Medulla oblongata (tissue), 1 donor: ENCODE measurements around the gene ZNF283.
"Not testable (repeated sequence)": the region's sequence is repeated elsewhere in the genome, so short reads cannot be mapped to it uniquely, and the experiment has no call there.

Experiments
- DNase-seq: peaks from one replicate; pipeline ENCODE4 v3.0.0-alpha.2; 2015; ENCODE audit errors: extremely low spot score

The ZNF283 gene

GRCh38 chr19:43799502-43800142, 27.5 kb upstream of the ZNF283 start:
- DNase-seq: no peak

GRCh38 chr19:43802216-43802951, 24.7 kb upstream of the ZNF283 start, which contains the start of gene LYPD5:
Gene LYPD5 (minus strand): TSS chr19:43802447. CDS start chr19:43802380, 67 bp downstream.
- DNase-seq: no peak

- DNase-seq: no peak
Measured at GRCh38 chr19:43804432-43804831, 22.7 kb upstream of the ZNF283 start.

- DNase-seq: not testable (repeated sequence)
Measured at GRCh38 chr19:43806401-43806800, 20.7 kb upstream of the ZNF283 start.

- DNase-seq: peak; percentile 12
Measured at GRCh38 chr19:43806848-43807247, 20.3 kb upstream of the ZNF283 start.

GRCh38 chr19:43807651-43808050, 19.5 kb upstream of the ZNF283 start:
- no peak for DNase-seq

GRCh38 chr19:43809762-43810696, 17.1 kb upstream of the ZNF283 start:
- peak; percentile 57 for DNase-seq

- DNase-seq: no peak
Measured at GRCh38 chr19:43811837-43812236, 15.3 kb upstream of the ZNF283 start.

GRCh38 chr19:43812259-43812658, 14.9 kb upstream of the ZNF283 start:
- no peak for DNase-seq

GRCh38 chr19:43812688-43813087, 14.4 kb upstream of the ZNF283 start:
- DNase-seq: no peak

- no peak for DNase-seq
Measured at GRCh38 chr19:43814663-43815352, 12.3 kb upstream of the ZNF283 start.

GRCh38 chr19:43817454-43817853, 9.7 kb upstream of the ZNF283 start:
- DNase-seq: not testable (repeated sequence)

GRCh38 chr19:43818500-43818899, 8.6 kb upstream of the ZNF283 start:
- DNase-seq: no peak

- DNase-seq: peak; percentile 59
Measured at GRCh38 chr19:43820098-43820883, 6.8 kb upstream of the ZNF283 start.

GRCh38 chr19:43820884-43821215, 6.3 kb upstream of the ZNF283 start:
- no peak for DNase-seq

- not testable (repeated sequence) for DNase-seq
Measured at GRCh38 chr19:43823856-43824255, 3.3 kb upstream of the ZNF283 start.

- DNase-seq: not testable (repeated sequence)
Measured at GRCh38 chr19:43824572-43824971, 2.5 kb upstream of the ZNF283 start.

- no peak for DNase-seq
Measured at GRCh38 chr19:43839139-43839538, 12.0 kb downstream of the ZNF283 start.

GRCh38 chr19:43842007-43842406, 14.9 kb downstream of the ZNF283 start:
- no peak for DNase-seq

GRCh38 chr19:43847246-43847645, 20.1 kb downstream of the ZNF283 start:
- no peak for DNase-seq

- no peak for DNase-seq
Measured at GRCh38 chr19:43847884-43848283, 20.8 kb downstream of the ZNF283 start.
